ENCODE results near the gene WIPI1. TPM values are rescaled to one million over a fixed set of nuclear protein-coding genes. Genes with fewer than 3 reads are reported as not detected.

The WIPI1 gene
- total and polyA plus RNA-seq, 2 experiments from 2014 or later: 67.4 to 79.6 TPM

GRCh38 chr17:68394608-68395331 lies 62.5 kb downstream of the WIPI1 start:
- Histone ChIP-seq H3K27me3 (no peaks in the 10 kb centered on the region), H4K20me1 (ENCODE audit: insufficient read depth, poor library complexity, severe bottlenecking) (no peaks in the 10 kb centered on the region), H3K79me2 (no peaks in the 10 kb centered on the region), H3K4me3 (no peak overlapping the region), H3K4me2 (no peak overlapping the region), H3K9me3 (ENCODE audit: low read depth) (no peaks in the 10 kb centered on the region), H3K9me2 (replicated peaks; ENCODE audit: insufficient read depth) (no peaks in the 10 kb centered on the region), H3K27ac (no peak overlapping the region), H3K4me1 (ENCODE audit: insufficient read depth) (no peaks in the 10 kb centered on the region), H2AFZ (no peak overlapping the region), H3K36me3 (replicated peaks; ENCODE audit: insufficient read depth, low read depth) (no peaks in the 10 kb centered on the region)
- TF ChIP-seq EZH2phosphoT487 (IDR thresholded peaks at IDR 0.05; ENCODE audit: low read depth, severe bottlenecking, unreplicated experiment) (no peak), CTCF (IDR thresholded peaks at IDR 0.05; ENCODE audit: poor library complexity) (no peak), EZH2 (IDR thresholded peaks at IDR 0.05; ENCODE audit: borderline replicate concordance) (no peak)
- WGBS (ENCODE audit: low lambda C conversion rate, missing lambda C conversion rate): 98% methylated on average over 12 of the region's 12 CpGs
- no peak for DNase-seq (ENCODE audit: low spot score)

- Histone ChIP-seq H3K9me2 (replicated peaks; ENCODE audit: insufficient read depth) (no peaks in the 10 kb centered on the region), H3K9me3 (ENCODE audit: low read depth) (no peaks in the 10 kb centered on the region), H3K27ac (peak overlapping the region; percentile 9), H3K4me3 (no peak overlapping the region), H3K4me2 (no peak overlapping the region), H2AFZ (no peak overlapping the region), H3K27me3 (no peaks in the 10 kb centered on the region), H3K36me3 (replicated peaks; ENCODE audit: insufficient read depth, low read depth) (no peaks in the 10 kb centered on the region), H4K20me1 (ENCODE audit: insufficient read depth, poor library complexity, severe bottlenecking) (no peaks in the 10 kb centered on the region), H3K79me2 (no peaks in the 10 kb centered on the region), H3K4me1 (ENCODE audit: insufficient read depth) (no peaks in the 10 kb centered on the region)
- TF ChIP-seq CTCF (IDR thresholded peaks at IDR 0.05; ENCODE audit: poor library complexity) (no peak), EZH2phosphoT487 (IDR thresholded peaks at IDR 0.05; ENCODE audit: low read depth, severe bottlenecking, unreplicated experiment) (no peak), EZH2 (IDR thresholded peaks at IDR 0.05; ENCODE audit: borderline replicate concordance) (no peak)
- DNase-seq (ENCODE audit: low spot score): peak; percentile 57
- WGBS (ENCODE audit: low lambda C conversion rate, missing lambda C conversion rate): 81% methylated on average over 16 of the region's 16 CpGs
Observed at GRCh38 chr17:68391561-68392268, 65.6 kb downstream of the WIPI1 start.

- Histone ChIP-seq H3K36me3 (replicated peaks; ENCODE audit: insufficient read depth, low read depth) (no peaks in the 10 kb centered on the region), H3K9me3 (ENCODE audit: low read depth) (no peaks in the 10 kb centered on the region), H4K20me1 (ENCODE audit: insufficient read depth, poor library complexity, severe bottlenecking) (no peaks in the 10 kb centered on the region), H3K79me2 (no peaks in the 10 kb centered on the region), H2AFZ (no peak overlapping the region), H3K27ac (peak overlapping the region; percentile 9), H3K4me3 (no peak overlapping the region), H3K27me3 (no peaks in the 10 kb centered on the region), H3K4me1 (ENCODE audit: insufficient read depth) (no peaks in the 10 kb centered on the region), H3K9me2 (replicated peaks; ENCODE audit: insufficient read depth) (no peaks in the 10 kb centered on the region), H3K4me2 (no peak overlapping the region)
- 82% methylated on average over 11 of the region's 11 CpGs for WGBS (ENCODE audit: low lambda C conversion rate, missing lambda C conversion rate)
- DNase-seq (ENCODE audit: low spot score): no peak
- TF ChIP-seq EZH2 (IDR thresholded peaks at IDR 0.05; ENCODE audit: borderline replicate concordance) (no peak), EZH2phosphoT487 (IDR thresholded peaks at IDR 0.05; ENCODE audit: low read depth, severe bottlenecking, unreplicated experiment) (no peak), CTCF (IDR thresholded peaks at IDR 0.05; ENCODE audit: poor library complexity) (no peak)
Observed at GRCh38 chr17:68390888-68391545, 66.3 kb downstream of the WIPI1 start.
